GM20431 (cell line): ENCODE measurements around the gene NDUFA5.
"Not testable (repeated sequence)": the region's sequence is repeated elsewhere in the genome, so short reads cannot be mapped to it uniquely, and the experiment has no call there.

Experiments
- in situ Hi-C: fragments of 300-500 bp; cut with MseI, MboI; formaldehyde crosslinking; loops from one replicate; pipeline ENCODE4 v1.15.0; 2020; ENCODE audit warnings: low sequenced_read_pairs; ENCODE audit not compliant: unreplicated experiment

The NDUFA5 gene

GRCh38 chr7:123527712-123528225, 29.8 kb downstream of the NDUFA5 start:
- in situ Hi-C loops = not testable (repeated sequence)

- in situ Hi-C loops = not testable (repeated sequence)
Observed at GRCh38 chr7:123526533-123526932, 31.1 kb downstream of the NDUFA5 start.

DNA sequence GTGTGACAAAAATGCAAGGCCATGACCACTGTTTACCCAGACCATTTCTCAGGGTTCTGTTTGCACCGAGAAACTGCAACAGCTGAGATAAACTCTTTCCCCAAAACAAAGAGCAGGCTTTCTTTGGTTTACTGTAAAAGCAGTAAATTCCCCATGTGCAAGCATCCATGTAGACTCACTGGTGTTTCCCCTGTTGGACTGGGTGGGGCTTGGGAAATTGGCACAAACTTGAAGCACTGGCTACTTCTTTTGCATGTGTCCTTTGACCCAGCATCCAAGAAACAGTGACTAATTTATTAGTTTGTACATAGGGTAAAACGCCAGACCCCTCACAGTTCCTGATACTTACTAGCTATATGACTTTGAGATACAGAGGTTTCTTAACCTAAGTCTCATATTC, 35.6 kb downstream of the NDUFA5 start:
- in situ Hi-C loops = no loop called here

GRCh38 chr7:123505221-123505620, 52.4 kb downstream of the NDUFA5 start:
- in situ Hi-C loops = no loop called here

- in situ Hi-C loops = no loop called here
Observed at GRCh38 chr7:123502201-123502600, 55.4 kb downstream of the NDUFA5 start.

GRCh38 chr7:123500878-123501489, 56.6 kb downstream of the NDUFA5 start:
- in situ Hi-C loops = no loop called here

- in situ Hi-C loops = no loop called here
Observed at GRCh38 chr7:123499211-123499970, 58.2 kb downstream of the NDUFA5 start.

GRCh38 chr7:123498601-123499000, 59.0 kb downstream of the NDUFA5 start:
- in situ Hi-C loops = no loop called here

GRCh38 chr7:123498031-123498430, 59.6 kb downstream of the NDUFA5 start:
- in situ Hi-C loops = no loop called here

GRCh38 chr7:123494193-123494796, 63.3 kb downstream of the NDUFA5 start:
- in situ Hi-C loops = no loop called here

DNA sequence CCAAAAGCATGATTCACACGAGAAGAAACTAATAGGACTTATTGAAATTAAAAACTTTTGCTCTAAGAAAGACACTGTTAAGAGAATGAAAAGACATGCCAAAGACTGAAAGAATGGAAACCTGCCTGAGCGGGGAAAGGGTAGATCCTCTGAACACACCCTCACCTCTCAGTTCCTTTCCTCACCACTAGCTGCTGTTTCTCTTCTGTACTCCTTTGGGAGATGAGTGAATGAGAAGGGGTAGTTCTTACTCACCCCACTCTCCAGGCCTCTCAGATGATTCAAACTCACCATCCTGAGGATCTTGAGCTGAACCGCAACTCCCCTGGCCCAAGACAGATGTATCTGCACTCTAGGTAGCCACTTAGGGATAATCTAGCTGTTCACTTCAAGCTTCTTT, 65.1 kb downstream of the NDUFA5 start:
- in situ Hi-C loops = no loop called here
